ENCODE data around the gene ADAM22.

- TF ChIP-seq POLR2A (IDR thresholded peaks at IDR 0.05) (no peak), CTCF (IDR thresholded peaks at IDR 0.05) (no peak)
Observed at GRCh38 chr7:88071994-88072714, 138.1 kb downstream of the ADAM22 start.
